GM18517 (cell line): ENCODE results near the gene DLL1.

Experiments
- ATAC-seq: cut with Tn5 transposase; IDR thresholded peaks from one replicate; pipeline ENCODE4 v1.9.1; 2021; ENCODE audit warnings: mild to moderate bottlenecking, moderate library complexity; ENCODE audit not compliant: unreplicated experiment

The DLL1 gene

DNA sequence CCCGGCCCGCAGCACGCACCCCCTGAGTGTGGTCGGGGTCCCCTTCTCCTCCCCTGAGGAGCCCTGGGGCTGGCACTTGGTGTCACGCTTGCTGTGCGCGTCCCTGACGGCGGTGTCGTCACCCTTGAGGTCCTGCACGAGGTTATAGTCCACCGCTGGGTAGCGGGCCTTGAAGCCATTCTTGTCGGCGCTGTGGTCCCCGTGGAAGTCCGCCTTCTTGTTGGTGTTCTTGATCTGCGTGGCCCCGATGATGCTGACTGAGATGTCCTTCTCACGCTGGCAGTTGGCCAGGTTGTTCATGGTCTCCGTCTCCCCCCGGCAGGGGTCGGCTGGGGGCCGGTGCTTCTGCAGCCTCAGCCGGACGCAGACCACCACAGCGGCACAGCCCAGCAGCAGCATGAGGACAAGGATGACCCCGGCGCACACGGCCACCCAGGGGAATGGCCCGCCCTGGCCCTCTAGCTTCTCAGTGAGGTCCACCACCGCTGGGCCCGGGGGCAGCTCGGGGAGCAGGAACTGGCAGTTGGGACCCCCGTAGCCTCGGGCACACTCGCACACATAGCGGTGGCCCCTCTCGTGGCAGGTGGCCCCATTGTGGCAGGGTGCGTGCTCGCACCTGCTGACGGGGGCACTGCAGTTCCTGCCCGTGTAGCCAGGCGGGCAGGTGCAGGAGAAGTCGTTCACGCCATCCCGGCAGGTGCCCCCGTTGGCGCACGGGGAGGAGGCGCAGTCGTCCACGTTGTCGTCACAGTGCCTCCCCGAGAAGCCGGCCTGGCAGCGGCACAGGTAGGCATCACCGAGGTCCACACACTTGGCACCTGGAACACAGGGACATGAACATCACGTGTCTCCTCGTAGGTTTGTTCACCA, 7.4 kb downstream of the DLL1 start:
- ATAC-seq: no peak

DNA sequence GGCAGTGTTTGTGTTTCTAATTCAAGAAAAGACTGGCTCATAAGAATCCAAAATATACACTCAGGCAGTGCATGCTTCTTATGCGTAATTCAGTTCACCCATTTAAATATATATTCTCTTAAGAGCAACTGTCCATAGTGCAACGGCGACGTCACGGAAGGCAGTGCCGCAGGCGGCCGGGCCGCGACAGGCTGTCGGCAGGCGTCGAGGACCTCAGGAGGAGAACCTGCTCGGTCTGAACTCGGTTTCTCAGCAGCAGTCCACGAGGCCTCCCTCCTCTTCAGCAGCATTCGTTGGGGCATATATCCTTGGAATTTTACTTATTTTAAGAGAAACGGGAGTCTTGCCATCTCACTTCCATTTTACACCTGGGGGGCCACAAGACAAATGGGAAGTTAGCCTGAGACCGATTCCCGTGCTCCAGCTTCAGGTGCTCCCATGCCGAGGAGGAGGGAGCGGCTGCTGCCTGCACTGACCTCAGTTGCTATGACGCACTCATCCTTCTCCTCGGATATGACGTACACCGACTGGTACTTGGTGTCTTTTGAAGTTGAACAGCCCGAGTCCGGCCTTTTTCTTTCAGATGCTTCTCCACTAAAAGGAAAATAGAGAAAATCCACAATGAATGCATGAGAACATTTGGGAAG, 8.2 kb downstream of the DLL1 start:
- no peak for ATAC-seq

DNA sequence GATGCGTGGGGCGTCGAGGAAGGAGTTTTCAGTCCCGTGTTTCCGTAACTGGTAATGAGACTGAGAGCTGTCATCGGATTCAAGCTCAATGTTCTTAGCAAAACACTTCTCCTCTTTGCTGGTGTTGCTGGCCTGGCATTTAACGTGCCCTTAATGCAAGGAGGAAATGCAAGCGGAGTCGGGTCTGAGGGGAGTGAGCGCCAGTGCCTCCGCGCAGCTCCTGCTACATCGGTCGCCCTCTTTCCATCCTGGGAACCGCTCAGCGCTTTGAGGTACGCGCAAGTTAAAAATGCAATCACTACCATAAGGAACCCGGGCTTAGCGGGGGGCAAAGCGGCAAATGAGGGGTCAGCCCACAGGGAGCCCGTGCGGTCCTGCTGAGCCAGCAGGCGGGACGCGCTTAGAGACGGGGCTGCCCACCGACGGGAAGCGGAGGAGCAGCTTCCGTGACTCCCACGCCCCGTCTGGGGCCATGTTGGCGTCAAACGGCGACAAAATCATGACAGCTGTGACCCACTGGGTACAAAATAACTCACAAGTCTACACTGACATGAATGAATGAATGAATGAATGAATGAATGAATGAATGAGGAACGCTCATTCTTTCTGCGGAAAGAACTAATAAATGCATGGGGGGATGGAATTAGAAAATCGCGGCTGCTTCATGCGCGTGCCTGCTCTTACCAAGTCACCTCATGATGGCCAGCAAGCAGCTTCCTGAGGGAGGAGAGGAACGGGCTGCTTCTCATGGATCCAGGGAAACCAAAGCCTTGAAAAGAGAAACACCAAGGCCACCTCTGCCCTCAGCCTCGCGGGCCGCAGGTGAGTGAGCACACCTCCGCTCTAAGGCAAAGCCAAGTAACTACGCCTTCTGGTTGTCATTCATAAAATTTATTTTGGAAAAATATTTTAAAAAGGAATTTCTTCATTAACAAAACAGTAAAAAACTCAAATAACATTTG, 9.3 kb downstream of the DLL1 start:
- no peak for ATAC-seq

DNA sequence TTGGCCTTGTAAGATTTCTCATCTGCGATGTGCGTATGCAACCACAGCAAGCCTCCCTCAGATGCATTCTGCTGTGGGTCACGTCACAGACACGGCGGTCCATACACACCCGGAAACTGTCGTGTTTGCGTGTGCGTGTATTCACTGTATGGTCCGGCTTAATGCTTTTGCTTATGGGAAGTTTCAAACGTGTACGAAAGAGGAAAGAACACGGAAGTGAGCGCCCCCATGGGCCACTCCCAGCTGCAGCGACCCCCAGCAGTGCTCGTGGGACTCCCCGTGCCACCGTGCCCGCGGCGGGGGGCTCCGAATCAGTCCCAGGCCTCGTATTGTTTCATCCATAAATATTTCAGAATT, 10.2 kb downstream of the DLL1 start:
- no peak for ATAC-seq

DNA sequence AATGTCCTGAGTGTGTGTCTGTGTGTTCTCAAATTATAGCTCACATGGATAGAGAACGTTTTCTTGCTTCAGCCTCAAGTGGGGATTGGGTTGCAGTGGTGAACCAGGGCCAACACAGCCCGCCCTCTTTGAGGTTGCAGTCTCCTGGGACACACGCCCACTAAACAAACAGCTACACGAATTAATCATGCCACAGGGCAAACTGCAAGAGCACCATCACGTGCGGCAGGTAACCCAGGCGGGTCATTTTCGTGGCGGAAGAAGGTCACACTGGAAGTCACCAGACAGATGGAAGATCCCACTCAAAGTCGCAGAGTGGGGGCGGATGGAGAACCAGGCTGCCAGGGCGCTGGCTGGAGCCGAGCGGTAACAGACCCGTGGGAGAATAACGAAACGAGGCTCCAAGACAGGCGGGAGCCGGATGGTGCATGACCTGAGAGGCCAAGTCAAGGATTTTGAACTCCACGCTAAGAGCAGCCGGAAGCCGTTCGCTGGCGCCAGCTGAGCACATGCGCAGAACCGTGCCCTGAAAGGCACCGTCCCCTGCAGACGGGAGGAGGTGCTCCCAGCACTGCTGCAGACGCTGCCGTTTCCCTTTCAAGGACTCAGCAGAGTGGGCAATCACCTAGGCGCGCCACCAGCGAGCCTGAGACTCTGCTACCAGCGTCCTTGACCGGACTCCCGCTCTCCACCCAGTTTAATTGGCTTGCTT, 10.7 kb downstream of the DLL1 start:
- ATAC-seq: no peak

DNA sequence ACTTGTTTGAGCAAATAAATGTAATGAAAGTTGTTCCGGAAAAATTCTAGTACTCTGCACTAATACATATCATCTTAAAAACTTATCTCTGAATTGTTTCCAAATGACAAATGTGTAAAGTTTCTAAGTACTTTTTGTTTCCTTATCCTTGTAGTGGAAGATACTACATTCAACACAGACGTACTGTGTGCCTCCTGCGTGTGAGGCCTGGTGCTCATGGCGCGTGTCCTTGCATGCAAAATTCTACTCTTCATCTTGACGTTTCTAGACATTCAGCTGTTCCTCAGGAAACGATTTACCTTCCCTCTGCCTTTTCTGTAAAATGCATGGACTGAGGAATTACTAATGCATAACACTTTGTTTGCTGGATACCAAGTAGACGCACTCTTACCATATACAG, 11.5 kb downstream of the DLL1 start:
- no peak for ATAC-seq

DNA sequence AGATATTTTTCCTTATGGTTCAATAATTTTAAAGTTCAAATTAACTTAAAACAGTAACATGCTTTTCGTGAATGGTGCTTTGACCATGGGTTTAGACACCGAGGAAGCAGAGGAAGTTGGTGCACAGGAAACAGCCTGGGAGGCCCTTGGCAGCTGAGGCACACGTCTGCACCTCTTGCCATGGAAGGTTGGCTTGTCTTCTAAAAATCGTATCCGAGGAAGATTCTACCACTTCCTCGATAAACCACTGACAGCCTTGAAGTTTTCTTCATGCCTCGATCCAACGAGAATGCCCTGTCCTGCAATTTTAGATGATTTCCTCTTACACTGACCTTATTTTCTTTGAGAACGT, 12.2 kb downstream of the DLL1 start:
- ATAC-seq: no peak

DNA sequence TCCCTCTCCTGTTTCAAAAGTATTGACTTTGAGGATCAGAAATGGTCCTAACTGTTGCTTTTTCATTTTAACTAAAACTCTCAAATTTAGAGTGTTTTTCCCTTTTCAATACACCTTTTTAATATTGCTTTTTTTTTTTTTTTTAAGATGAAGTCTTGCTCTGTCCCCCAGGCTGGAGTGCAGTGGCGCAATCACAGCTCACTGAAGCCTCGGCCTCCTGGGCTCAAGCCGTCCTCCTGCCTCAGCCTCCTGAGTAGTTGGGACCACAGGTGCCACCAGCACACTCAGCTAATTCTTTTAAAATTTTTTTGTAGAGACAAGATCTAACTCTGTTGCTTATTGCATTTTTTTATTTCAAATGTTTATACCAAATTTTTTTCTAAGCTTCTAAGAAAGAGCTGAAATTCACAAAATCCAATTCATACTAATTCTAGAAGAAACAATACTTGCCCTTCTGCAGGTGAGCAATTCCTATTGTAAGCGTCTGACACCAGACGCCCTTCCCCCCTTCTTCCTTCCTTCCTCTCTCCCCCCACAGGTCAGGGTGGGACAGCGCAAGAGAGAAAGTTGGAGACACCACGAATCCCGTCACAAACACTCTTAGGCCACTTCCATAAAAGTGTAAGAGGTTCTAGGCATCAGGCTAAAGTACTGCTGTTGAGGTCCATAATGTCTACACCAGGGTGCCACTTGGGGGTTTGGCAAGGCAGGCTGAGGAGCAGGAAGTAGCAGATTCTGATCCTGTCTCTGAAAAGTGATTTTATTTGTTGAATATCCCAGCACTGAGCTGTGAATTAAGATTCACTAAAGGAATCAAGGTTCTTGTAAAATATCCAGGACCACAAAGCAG, 12.8 kb downstream of the DLL1 start:
- no peak for ATAC-seq

DNA sequence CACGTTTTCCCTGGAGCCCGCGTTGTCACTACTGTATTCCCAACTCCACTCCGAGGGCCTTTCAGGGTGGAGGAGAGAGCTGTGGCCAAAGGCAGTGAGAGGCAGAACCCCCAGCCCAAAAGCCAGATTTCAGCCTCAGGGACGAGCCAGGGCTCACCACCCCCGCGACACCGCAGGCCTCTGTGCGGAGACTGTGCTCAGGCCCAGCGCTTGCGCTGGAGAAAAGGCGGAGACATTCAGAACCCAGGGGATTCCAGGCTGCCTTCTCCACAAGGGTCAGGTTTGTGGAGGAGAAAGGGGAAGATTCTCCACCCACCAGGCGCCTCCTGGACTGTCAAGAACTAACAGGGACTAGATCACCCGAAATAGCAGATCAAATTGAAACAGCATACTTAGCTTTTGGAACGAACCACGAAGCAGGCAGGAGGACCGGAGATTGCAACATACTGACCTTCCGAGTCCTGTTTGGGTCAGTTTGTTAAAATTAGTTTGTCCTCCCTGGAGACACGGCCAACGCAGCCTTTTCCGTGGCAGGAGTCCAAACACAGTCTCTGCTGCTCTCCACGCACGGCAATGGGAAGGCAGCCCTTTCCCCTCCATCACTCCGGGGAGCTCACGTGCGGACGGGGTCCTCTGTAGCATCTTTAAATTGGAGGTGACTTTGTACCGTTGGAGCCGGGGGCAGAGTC, 14.4 kb downstream of the DLL1 start:
- ATAC-seq: no peak

DNA sequence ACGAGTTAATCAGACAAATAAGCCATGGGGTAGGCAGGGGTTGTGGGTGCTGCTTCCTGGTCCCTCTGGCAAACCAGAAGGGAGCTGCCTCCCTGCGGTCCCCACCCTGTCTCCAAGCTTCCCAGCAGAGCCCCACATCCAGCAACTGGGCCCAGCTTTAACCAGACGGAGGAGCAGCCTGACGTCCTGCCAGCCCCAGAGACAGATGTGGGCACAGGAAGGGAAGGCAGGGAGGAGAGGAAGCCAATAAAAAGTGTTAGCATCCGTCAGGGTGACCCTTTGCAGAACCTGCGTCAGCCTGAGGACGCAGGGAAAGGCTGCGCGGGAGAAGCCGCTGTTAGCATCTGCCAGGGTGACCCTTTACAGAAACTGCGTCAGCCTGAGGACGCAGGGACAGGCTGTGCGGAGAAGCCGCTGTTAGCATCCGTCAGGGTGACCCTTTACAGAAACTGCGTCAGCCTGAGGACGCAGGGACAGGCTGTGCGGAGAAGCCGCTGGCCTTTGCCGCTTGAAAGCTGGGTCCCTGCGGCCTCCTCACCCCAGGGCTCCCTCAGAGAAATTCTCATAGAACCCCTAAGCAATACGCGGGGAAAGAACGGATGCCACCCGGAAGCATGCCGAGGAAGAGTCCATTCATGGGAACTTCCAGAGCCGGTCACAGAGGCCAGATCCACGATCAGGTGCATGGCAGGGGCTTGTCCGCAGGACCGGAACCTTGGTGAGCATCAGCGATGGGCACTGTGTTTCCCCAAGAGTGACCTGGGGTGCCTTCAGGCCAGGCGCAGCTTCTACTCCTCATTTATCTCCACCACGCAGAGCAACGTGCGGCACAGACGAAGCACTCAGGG, 15.9 kb downstream of the DLL1 start:
- no peak for ATAC-seq

DNA sequence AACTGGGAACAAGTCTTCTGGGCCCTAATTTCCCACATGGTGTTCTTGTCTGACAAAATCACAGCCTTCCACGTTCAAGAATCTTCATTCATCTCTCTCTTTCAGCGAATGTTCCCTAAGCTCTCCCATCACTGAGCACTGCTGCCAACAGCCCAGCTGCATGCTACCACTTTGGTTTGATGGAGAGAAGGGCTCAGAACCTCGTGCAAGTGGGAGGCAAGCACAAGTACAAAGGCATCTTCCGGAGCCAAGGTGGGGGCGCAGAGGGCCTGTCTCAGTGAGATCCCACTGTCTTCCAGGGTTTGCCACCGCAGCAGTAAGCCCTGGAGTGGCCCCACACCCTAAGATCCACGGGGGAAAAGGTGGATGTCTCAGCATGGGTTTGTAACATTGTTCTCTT, 17.2 kb downstream of the DLL1 start:
- ATAC-seq: no peak

DNA sequence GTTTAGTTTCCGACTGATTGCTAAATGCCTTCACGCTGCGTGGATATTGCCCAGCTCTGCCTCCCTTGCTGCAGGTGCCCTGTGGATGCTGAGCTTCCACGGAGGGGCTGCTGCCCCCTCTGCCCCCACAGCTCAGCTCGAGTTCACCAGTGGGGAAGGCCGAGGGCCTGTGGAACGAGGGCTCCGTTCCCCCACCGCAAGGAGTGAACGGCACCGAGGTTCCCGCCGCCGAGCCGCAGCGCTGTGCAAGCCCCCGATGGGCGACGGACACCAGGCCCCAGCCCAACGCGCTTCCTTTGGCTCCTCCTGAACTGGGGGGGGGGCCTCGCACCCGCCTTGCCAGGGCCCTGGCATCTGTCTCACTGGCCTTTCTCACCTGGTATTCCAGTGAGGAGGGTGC, 17.7 kb downstream of the DLL1 start:
- no peak for ATAC-seq

DNA sequence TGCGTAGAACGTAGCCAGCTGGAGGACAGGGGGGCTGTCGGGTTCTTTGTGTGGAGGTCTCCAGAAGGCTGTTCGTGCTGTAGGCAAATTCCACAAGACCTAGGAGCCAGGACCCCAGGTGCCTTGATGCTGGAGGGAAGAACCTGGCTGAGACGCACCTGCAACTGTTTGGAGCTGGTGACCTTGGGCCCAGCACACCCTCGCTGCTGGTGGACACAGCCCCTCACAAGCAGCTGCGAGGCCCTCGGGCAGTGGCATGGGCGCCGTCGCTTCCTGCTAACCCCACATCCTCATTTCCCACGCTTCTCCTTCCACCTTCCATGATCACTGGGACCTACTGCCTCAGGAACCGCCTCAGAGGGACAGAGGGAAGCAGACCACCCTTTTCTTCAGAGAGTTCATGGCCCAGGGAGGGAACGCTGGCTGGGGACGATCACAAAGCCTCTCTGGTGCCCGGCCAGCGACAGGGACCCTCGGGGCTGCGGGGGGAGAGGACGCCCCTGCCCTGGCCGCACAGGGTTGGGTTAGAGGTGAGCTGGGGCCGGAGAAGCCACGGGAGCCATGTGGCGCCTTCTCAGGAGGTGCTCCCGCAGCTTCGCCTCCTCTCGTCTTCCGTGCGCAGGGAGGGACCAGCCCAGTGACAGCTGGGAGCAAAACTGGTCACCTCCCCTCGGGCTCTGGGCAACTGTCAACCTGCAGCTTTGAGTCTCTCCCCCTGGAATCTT, 18.4 kb downstream of the DLL1 start:
- ATAC-seq: no peak

DNA sequence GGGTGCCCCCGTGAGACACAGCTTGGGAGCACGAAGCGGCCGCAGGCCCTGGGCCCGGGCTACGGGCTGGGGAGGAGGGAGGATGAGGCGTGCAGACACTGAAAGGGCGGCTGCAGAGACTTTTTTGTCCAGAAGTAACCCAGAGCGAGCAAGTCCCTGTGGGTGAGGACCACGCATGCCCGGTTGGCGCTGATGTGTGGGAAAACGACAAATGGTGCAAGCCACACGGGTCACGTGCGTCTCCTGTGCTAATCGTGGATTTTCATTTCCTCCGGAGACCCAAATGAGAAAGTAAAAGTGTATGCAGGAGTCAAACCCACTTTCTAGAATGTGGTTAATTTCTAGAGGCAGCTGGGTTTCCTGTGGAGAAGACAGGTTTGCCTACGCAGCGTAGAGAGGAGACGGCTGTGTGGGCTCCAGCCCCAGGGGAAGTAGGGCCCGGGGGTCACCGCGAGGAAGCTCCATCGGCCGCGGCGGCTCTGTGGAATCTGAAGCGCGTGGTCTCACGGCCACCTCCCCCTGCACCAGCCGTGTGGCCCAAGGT, 19.0 kb downstream of the DLL1 start:
- peak; percentile 97 for ATAC-seq

DNA sequence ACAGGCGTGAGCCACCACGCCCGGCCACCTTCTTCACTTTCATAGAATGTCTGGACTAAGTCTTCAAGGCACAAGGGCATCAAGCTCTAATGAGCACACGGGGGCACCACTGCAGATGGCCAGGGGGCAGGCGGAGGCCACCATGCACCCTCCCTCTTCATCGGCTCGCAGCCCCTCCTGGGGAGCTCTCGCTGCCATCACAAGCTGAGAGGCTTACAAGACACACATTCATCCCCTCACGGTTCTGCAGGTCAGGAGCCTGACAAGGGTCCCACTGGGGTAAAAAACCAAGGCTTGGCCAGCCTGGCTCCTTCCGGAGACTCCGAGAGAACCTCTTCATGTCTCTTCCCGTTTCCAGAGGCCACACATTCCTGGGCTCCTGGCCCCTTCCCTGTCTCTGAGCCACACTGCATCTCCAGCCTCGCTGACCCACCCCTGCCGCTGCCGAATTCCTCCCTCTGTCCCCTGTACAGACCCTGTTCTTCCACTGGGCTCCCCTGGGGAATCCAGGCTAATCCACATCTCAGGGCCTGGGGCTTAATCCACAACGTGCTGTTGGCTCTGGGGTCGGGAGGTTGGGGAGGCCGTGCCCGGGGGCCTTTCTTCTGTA, 19.8 kb downstream of the DLL1 start:
- ATAC-seq: no peak

DNA sequence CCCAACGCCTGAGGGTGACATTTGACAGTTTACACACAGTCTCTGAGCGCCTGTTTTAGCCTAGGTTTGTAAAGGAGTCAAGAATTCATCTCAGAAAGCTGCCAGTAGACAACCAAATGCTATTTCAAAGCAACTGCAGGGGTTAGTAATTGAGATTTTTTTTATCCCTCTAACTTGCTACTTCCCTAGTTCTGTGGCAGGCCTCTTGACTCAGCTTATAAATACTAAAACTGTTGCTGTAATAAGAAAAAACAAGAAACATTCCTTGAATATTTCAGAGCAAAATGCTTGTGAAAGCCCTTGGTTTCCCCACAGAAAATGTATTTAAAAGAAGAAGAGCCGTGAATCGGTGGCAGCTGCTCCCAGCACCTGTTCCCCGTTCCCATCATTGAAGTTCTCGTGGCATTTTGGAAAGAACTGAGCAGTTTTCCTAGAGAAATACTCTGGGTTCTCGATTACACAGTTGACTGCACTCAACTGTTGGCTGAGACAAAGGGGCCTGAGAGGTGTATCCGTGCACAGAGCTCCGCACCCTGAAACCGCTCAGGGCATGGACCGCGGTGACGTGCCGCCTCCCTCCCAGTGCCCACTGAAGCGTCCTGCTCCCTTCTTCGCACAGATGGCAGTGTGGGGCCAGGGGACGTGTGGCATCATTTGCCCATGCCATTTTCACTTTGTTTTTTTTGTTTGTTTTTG, 20.9 kb downstream of the DLL1 start:
- ATAC-seq: no peak
